ENCODE results near the gene DPP4.
"Not testable (repeated sequence)": the region's sequence is repeated elsewhere in the genome, so short reads cannot be mapped to it uniquely, and the experiment has no call there.

DPP4 gene

GRCh38 chr2:161972232-161972631 is 101.8 kb downstream of the DPP4 start:
- H3K4me1 ChIP-seq (ENCODE audit: control insufficient read depth, insufficient read depth, low read length): no peaks in the 10 kb centered on the region
- H3K27ac ChIP-seq (ENCODE audit: low read depth, low read length): no peak overlapping the region
- H3K27me3 ChIP-seq (ENCODE audit: control insufficient read depth, insufficient read depth, low read length): no peaks in the 10 kb centered on the region
- no peak overlapping the region for H3K4me3 ChIP-seq (ENCODE audit: low read length)
- H3K9ac ChIP-seq (ENCODE audit: low read length): no peak overlapping the region
- no peaks in the 10 kb centered on the region for H3K36me3 ChIP-seq (ENCODE audit: control insufficient read depth, insufficient read depth, low read length)

DNA sequence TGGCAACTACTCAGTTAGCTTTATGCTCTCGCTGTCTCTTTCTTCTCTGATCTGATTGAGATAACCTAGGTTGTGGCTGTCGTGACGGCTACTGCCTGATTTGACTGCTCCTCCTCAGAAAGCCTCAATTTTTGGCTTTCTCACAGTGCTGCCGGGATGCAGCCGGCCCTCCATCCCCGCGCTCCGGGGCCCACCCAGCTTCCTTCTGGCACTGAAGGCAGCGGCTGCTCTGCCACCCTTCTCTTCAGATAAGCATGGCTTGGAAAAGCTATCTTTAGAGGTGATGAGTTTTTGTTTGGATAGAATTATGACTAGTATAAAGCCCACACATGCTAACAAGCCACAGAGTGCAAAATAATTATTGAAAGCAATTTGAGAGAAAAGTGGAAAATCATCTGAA is 102.5 kb downstream of the DPP4 start:
- H3K27ac ChIP-seq (ENCODE audit: low read depth, low read length): no peak overlapping the region
- no peaks in the 10 kb centered on the region for H3K36me3 ChIP-seq (ENCODE audit: control insufficient read depth, insufficient read depth, low read length)

DNA sequence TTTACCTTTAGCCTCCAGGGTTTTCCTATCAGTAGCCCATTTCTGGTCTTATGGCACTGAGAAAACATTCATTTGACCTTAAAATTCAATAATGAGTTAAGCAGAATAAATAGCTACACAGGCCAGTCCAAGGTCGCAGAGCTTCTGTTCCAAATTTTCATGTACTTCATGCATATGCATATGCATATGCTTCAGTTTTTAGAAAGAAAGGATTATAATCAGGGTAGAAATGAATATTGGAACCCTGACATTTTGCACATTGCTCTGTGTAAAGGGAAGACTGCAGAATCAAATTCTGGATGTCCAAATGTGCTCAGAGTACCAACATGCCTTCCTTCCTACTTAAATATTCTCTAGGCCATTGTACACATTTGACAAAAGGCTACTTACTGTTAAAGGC is 104.9 kb downstream of the DPP4 start:
- Histone ChIP-seq H3K4me3 (ENCODE audit: low read length) (no peak overlapping the region), H3K4me1 (ENCODE audit: control insufficient read depth, insufficient read depth, low read length) (no peaks in the 10 kb centered on the region), H3K27me3 (ENCODE audit: control insufficient read depth, insufficient read depth, low read length) (no peaks in the 10 kb centered on the region), H3K9ac (ENCODE audit: low read length) (no peak overlapping the region), H3K36me3 (ENCODE audit: control insufficient read depth, insufficient read depth, low read length) (no peaks in the 10 kb centered on the region), H3K27ac (ENCODE audit: low read depth, low read length) (no peak overlapping the region)

More for the DNA sequence above, 102.5 kb downstream of the DPP4 start:
- no peaks in the 10 kb centered on the region for H3K4me1 ChIP-seq (ENCODE audit: control insufficient read depth, insufficient read depth, low read length)
- H3K4me3 ChIP-seq (ENCODE audit: low read length): no peak overlapping the region
- no peak overlapping the region for H3K9ac ChIP-seq (ENCODE audit: low read length)
- no peaks in the 10 kb centered on the region for H3K27me3 ChIP-seq (ENCODE audit: control insufficient read depth, insufficient read depth, low read length)

- Histone ChIP-seq H3K4me3 (ENCODE audit: low read length) (no peak overlapping the region), H3K9ac (ENCODE audit: low read length) (no peak overlapping the region), H3K27ac (ENCODE audit: low read depth, low read length) (no peak overlapping the region), H3K27me3 (ENCODE audit: control insufficient read depth, insufficient read depth, low read length) (no peaks in the 10 kb centered on the region), H3K4me1 (ENCODE audit: control insufficient read depth, insufficient read depth, low read length) (no peaks in the 10 kb centered on the region), H3K36me3 (ENCODE audit: control insufficient read depth, insufficient read depth, low read length) (no peaks in the 10 kb centered on the region)
Observed at GRCh38 chr2:161965994-161966393, 108.0 kb downstream of the DPP4 start.

DNA sequence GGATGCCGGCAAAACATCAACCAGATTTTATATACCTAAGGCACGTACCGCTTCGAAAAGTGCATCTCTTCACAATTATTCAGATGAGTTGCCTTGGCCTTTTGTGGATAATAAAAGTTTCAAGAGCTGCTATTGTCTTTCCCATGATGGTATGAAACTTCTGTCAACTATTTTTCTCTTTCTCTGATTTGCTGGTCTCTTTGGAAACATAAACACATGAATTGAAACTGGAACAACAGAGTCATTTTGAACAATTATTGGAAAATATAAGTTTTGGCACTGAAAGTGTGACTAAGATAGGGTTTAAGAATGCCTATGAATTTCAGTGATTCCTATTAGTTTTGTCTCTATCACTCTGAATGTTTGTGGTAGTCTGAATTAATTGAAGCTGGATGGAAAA is 109.9 kb downstream of the DPP4 start:
- Histone ChIP-seq H3K27ac (ENCODE audit: low read depth, low read length) (no peak overlapping the region), H3K9ac (ENCODE audit: low read length) (no peak overlapping the region), H3K27me3 (ENCODE audit: control insufficient read depth, insufficient read depth, low read length) (no peaks in the 10 kb centered on the region), H3K36me3 (ENCODE audit: control insufficient read depth, insufficient read depth, low read length) (no peaks in the 10 kb centered on the region), H3K4me3 (ENCODE audit: low read length) (no peak overlapping the region), H3K4me1 (ENCODE audit: control insufficient read depth, insufficient read depth, low read length) (no peaks in the 10 kb centered on the region)

GRCh38 chr2:161962160-161962559 is 111.9 kb downstream of the DPP4 start:
- no peak overlapping the region for H3K4me3 ChIP-seq (ENCODE audit: low read length)
- H3K27ac ChIP-seq (ENCODE audit: low read depth, low read length): no peak overlapping the region
- no peak overlapping the region for H3K9ac ChIP-seq (ENCODE audit: low read length)
- no peaks in the 10 kb centered on the region for H3K27me3 ChIP-seq (ENCODE audit: control insufficient read depth, insufficient read depth, low read length)
- no peaks in the 10 kb centered on the region for H3K36me3 ChIP-seq (ENCODE audit: control insufficient read depth, insufficient read depth, low read length)
- no peaks in the 10 kb centered on the region for H3K4me1 ChIP-seq (ENCODE audit: control insufficient read depth, insufficient read depth, low read length)

- Histone ChIP-seq H3K9ac (ENCODE audit: low read length) (no peak overlapping the region), H3K36me3 (ENCODE audit: control insufficient read depth, insufficient read depth, low read length) (no peaks in the 10 kb centered on the region), H3K4me3 (ENCODE audit: low read length) (no peak overlapping the region), H3K4me1 (ENCODE audit: control insufficient read depth, insufficient read depth, low read length) (no peaks in the 10 kb centered on the region), H3K27me3 (ENCODE audit: control insufficient read depth, insufficient read depth, low read length) (no peaks in the 10 kb centered on the region), H3K27ac (ENCODE audit: low read depth, low read length) (no peak overlapping the region)
Observed at GRCh38 chr2:161961061-161961460, 113.0 kb downstream of the DPP4 start.

DNA sequence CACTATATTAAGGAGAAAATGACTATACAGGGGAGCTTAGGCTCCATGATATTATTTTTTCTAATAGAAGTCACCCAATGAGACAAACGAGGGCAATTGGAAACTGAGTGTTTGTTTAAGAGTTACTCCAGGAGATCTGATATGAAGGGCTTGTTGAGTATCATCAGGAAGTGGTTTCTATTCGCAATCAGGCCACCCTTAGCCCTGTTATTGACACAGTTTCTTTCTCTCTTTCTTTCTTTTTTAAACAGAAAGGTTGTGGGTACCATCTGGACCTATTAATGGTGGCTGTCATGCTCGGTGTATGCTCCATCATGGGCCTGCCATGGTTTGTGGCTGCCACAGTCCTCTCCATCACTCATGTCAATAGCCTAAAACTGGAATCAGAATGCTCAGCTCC is 117.3 kb downstream of the DPP4 start:
- Histone ChIP-seq H3K4me1 (ENCODE audit: control insufficient read depth, insufficient read depth, low read length) (no peaks in the 10 kb centered on the region), H3K36me3 (ENCODE audit: control insufficient read depth, insufficient read depth, low read length) (no peaks in the 10 kb centered on the region), H3K9ac (ENCODE audit: low read length) (no peak overlapping the region), H3K4me3 (ENCODE audit: low read length) (no peak overlapping the region), H3K27ac (ENCODE audit: low read depth, low read length) (no peak overlapping the region), H3K27me3 (ENCODE audit: control insufficient read depth, insufficient read depth, low read length) (no peaks in the 10 kb centered on the region)

DNA sequence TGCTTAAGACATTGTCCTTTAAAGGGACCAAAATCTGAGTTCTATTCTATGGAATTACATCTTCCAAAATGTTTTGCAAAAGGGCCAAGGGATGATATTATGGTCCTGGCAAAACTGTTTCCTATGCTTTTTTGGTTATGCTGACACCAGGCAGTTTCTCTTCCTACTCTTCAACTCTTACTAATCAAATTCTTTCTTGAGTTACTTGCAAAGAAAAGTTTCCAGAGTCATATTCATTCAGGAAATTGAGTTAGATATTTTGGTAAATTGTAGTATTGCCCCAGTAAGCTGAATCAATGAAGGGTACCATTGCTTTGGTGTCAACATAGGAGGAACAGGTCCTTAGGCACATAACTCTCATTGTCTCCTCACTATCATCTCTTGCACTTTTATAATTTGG is 118.8 kb downstream of the DPP4 start:
- no peak overlapping the region for H3K4me3 ChIP-seq (ENCODE audit: low read length)
- H3K4me1 ChIP-seq (ENCODE audit: control insufficient read depth, insufficient read depth, low read length): no peaks in the 10 kb centered on the region
- no peak overlapping the region for H3K27ac ChIP-seq (ENCODE audit: low read depth, low read length)
- no peaks in the 10 kb centered on the region for H3K27me3 ChIP-seq (ENCODE audit: control insufficient read depth, insufficient read depth, low read length)
- no peak overlapping the region for H3K9ac ChIP-seq (ENCODE audit: low read length)
- no peaks in the 10 kb centered on the region for H3K36me3 ChIP-seq (ENCODE audit: control insufficient read depth, insufficient read depth, low read length)

- Histone ChIP-seq H3K27ac (ENCODE audit: low read depth, low read length) (no peak overlapping the region), H3K27me3 (ENCODE audit: control insufficient read depth, insufficient read depth, low read length) (no peaks in the 10 kb centered on the region), H3K9ac (ENCODE audit: low read length) (no peak overlapping the region)
Observed at GRCh38 chr2:161954103-161954502, 119.9 kb downstream of the DPP4 start.

DNA sequence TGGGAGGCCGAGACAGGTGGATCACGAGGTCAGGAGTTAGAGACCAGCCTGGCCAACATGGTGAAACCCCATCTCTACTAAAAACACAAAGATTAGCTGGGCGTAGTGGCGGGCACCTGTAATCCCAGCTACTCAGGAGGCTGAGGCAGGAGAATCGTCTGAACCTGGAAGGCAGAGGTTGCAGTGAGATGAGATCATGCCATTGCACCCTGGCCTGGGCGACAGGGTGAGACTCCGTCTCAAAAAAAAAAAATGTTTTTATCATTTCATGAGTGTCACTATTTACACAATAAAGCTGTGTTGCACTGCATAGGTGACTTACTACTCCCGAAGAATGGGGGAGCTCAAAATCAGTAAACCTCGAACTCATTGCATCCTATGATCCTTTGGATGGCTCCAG is 120.6 kb downstream of the DPP4 start:
- H3K27ac ChIP-seq (ENCODE audit: low read depth, low read length); H3K4me3 ChIP-seq (ENCODE audit: low read length); H3K4me1 ChIP-seq (ENCODE audit: control insufficient read depth, insufficient read depth, low read length); H3K36me3 ChIP-seq (ENCODE audit: control insufficient read depth, insufficient read depth, low read length); H3K27me3 ChIP-seq (ENCODE audit: control insufficient read depth, insufficient read depth, low read length); H3K9ac ChIP-seq (ENCODE audit: low read length): not testable (repeated sequence)

More at GRCh38 chr2:161954103-161954502, 119.9 kb downstream of the DPP4 start:
- Histone ChIP-seq H3K36me3 (ENCODE audit: control insufficient read depth, insufficient read depth, low read length) (no peaks in the 10 kb centered on the region), H3K4me3 (ENCODE audit: low read length) (no peak overlapping the region), H3K4me1 (ENCODE audit: control insufficient read depth, insufficient read depth, low read length) (no peaks in the 10 kb centered on the region)

- Histone ChIP-seq H3K27ac (ENCODE audit: low read depth, low read length) (no peak overlapping the region), H3K4me3 (ENCODE audit: low read length) (no peak overlapping the region), H3K4me1 (ENCODE audit: control insufficient read depth, insufficient read depth, low read length) (no peaks in the 10 kb centered on the region), H3K27me3 (ENCODE audit: control insufficient read depth, insufficient read depth, low read length) (no peaks in the 10 kb centered on the region), H3K36me3 (ENCODE audit: control insufficient read depth, insufficient read depth, low read length) (no peaks in the 10 kb centered on the region), H3K9ac (ENCODE audit: low read length) (no peak overlapping the region)
Observed at GRCh38 chr2:161952783-161953191, 121.2 kb downstream of the DPP4 start.

DNA sequence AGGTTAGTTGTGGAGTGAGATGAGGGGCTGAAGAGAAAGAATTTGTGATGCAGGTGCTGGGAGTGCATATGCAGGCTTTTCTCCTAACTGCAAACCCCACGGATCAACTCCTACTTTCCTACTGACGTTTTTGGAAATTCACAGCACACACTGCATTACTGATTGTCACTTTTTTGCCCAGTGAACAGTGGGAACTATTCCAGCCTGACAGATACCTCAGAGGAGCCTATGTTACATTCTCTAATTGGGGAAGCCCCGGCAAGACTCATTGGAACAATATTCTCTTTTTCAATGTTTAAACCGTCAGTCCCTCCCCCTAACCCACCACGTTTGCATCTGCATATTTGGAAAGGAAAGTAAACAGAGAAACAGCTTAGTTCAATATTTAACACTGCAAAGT is 126.2 kb downstream of the DPP4 start:
- Histone ChIP-seq H3K9ac (ENCODE audit: low read length) (no peak overlapping the region), H3K4me3 (ENCODE audit: low read length) (no peak overlapping the region), H3K27ac (ENCODE audit: low read depth, low read length) (no peak overlapping the region)

More for the DNA sequence above, 126.2 kb downstream of the DPP4 start:
- Histone ChIP-seq H3K27me3 (ENCODE audit: control insufficient read depth, insufficient read depth, low read length) (no peaks in the 10 kb centered on the region), H3K36me3 (ENCODE audit: control insufficient read depth, insufficient read depth, low read length) (no peaks in the 10 kb centered on the region), H3K4me1 (ENCODE audit: control insufficient read depth, insufficient read depth, low read length) (no peaks in the 10 kb centered on the region)

All from rectal smooth muscle tissue (tissue), 1 donor.